ENCODE measurements around the gene PPM1B. TPM values are rescaled to one million over a fixed set of nuclear protein-coding genes. Genes with fewer than 3 reads are reported as not detected.

The PPM1B gene
- total RNA-seq, 1 donor from 2014 or later: 48.4 TPM

DNA sequence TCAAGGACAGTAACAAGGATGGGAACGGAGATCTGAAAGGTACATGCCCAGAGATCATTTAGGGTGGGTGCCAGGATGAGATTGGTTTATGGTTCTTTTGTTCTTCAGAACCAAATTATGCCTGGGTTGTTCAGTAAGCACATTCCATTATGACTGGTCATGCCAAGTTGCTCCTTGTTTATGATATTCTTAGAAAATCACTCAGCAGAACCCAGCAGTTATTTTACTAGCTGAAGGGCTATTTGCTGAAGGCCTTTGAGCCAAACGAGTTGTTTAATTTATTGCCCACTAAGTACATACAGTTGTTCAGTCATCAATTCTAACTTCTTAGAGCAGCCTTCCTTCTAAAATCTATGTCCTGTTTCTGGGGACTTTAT lies 107.2 kb downstream of the PPM1B start:
- intact Hi-C loops (cut with DNase I): no loop called here
- DNase-seq (ENCODE audit: missing footprints) (no peak), ATAC-seq (no peak)

DNA sequence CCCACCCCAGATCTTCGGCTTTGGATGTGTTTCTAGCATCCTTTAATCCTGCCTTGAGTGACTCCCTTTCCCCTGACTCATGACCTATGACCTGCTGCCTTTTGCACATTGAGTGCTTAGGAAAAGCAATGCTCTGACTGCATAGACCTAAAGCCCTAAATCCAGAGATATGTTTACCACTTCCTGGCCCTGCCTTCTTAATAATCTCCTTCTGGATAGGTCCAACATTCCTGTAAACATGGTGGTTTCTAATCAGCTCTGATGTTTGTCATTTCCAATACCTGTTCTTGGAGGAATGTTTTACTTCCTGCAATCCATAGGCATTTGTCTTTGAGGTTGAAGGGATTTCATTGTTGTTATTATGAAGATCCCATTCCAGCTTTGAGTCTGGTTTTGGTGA lies 108.9 kb downstream of the PPM1B start:
- DNase-seq (ENCODE audit: missing footprints) (no peak), ATAC-seq (no peak)
- intact Hi-C loops (cut with DNase I): no loop called here

DNA sequence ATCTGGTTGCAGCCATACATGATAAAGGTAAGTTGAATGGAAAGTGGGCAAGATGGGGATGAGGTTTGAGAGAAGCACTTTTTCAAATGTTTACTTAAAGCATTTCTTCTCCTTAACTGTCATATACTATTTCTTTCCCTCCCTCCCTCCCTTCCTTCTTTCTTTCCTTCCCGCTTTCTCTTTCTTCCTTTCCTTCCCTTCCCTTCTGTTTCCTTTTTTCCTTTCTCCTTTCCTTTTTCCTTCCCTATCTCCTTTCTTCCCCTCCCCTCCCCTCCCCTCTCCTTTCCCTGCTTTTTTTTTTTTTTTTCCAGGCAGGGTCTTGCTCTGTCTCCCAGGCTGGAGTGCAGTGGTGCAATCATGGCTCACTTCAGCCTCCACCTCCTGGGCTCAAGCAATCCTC lies 112.2 kb downstream of the PPM1B start:
- ATAC-seq (no peak), DNase-seq (ENCODE audit: missing footprints) (no peak)
- intact Hi-C loops (cut with DNase I): no loop called here

Other genes starting within 250 kb of the PPM1B start
- 83.9 TPM for gene LRPPRC, start 172.9 kb upstream of the PPM1B start, total RNA-seq
- gene SLC3A1, start 106.6 kb downstream of the PPM1B start, total RNA-seq: not detected
- 76.7 TPM for gene PREPL, start 192.6 kb downstream of the PPM1B start, total RNA-seq
- 4.6 TPM for gene CAMKMT, start 193.1 kb downstream of the PPM1B start, total RNA-seq

Measured in Right ventricle myocardium inferior (tissue), 1 donor.